MCF 10A (cell line): Measurements from ENCODE around the gene SPATA6L. TPM values are rescaled to one million over a fixed set of nuclear protein-coding genes. Genes with fewer than 3 reads are reported as not detected.
"Not testable (repeated sequence)": the region's sequence is repeated elsewhere in the genome, so short reads cannot be mapped to it uniquely, and the experiment has no call there.

Source experiments
- BruUV-seq: library from RNA; stranded (reverse); fragments of 400-500 nt; replicated peaks from 2 replicates; lab custom pipeline; 2021; lab: Mats Ljungman, UMichigan
- CTCF ChIA-PET: fragments of 300-600 bp; sonication (Branson Sonifier 250); formaldehyde crosslinking; extraction: SDS; loops from one replicate; lab custom pipeline; 2021; ENCODE audit warnings: antibody characterized with exemption, inconsistent platforms; lab: Yijun Ruan, JAX
- POLR2A ChIA-PET: fragments of 300-600, 350-650 bp; sonication (Branson Sonifier 250); formaldehyde crosslinking; extraction: SDS; loops from one replicate; lab custom pipeline; 2020; ENCODE audit warnings: antibody characterized with exemption, inconsistent platforms; lab: Yijun Ruan, JAX
- DNase-seq: peaks from one replicate; pipeline ENCODE4 v3.0.0-alpha.2; 2018; ENCODE audit not compliant: unreplicated experiment
- H3K27ac Mint-ChIP-seq: one replicate; pipeline ENCODE4 v1.8.0; 2022; ENCODE audit warnings: mild to moderate bottlenecking, low read depth, mixed read lengths; ENCODE audit not compliant: unreplicated experiment
- H3K27me3 Mint-ChIP-seq: one replicate; pipeline ENCODE4 v1.8.0; 2022; ENCODE audit warnings: mixed read lengths; ENCODE audit not compliant: insufficient read depth, unreplicated experiment
- H3K36me3 Mint-ChIP-seq: one replicate; pipeline ENCODE4 v1.8.0; 2022; ENCODE audit warnings: mild to moderate bottlenecking, moderate library complexity, mixed read lengths; ENCODE audit not compliant: insufficient read depth, unreplicated experiment
- H3K4me1 Mint-ChIP-seq: one replicate; pipeline ENCODE4 v1.8.0; 2022; ENCODE audit warnings: mixed read lengths; ENCODE audit not compliant: insufficient read depth, unreplicated experiment
- H3K4me3 Mint-ChIP-seq: one replicate; pipeline ENCODE4 v1.8.0; 2022; ENCODE audit warnings: mild to moderate bottlenecking, moderate library complexity, mixed read lengths; ENCODE audit not compliant: unreplicated experiment
- H3K9me3 Mint-ChIP-seq: one replicate; pipeline ENCODE4 v1.8.0; 2022; ENCODE audit warnings: mixed read lengths; ENCODE audit not compliant: unreplicated experiment
- intact Hi-C: fragments of 100-400 bp; cut with micrococcal nuclease; formaldehyde crosslinking; loops from 2 replicates; pipeline ENCODE4 v1.14.1; 2022
- total RNA-seq: library from RNA; stranded (reverse); gene quantifications from 2 replicates; pipeline ENCODE4 v1.2.3, GENCODE V29; 2022
- TF ChIP-seq, protein P1 (sequence below): fragments of 200-600 bp; IDR thresholded peaks from one replicate; pipeline ENCODE4 v1.8.0; 2022; ENCODE audit warnings: antibody characterized with exemption, mild to moderate bottlenecking; ENCODE audit not compliant: unreplicated experiment

SPATA6L gene
- total RNA-seq, 1 experiment from 2014 or later: 5.5 TPM

DNA sequence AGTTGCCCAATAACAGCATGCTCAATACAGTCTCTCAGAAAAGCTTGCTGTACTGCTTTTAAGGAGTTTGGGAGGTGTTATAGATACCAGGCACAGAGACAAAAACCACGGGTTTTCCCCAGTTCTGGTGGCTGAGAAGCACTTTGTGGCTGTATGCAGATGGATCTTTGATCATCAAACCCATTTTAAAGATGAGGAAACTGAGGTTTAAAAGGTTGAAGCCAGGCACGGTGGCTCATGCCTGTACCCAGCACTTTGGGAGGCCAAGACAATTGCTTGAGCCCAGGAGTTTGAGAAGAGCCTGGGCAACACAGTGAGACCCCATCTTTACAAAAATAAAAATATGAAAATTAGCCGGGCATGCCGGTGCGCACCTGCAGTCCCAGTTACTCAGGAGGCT is 50.5 kb downstream of the SPATA6L start:
- CTCF ChIA-PET: no interaction called here
- Mint-ChIP-seq H3K27ac (no peak overlapping the region), H3K4me3 (no peak overlapping the region), H3K4me1 (peaks cover 9% of the 10 kb centered on the region), H3K27me3 (no peaks in the 10 kb centered on the region), H3K9me3 (no peaks in the 10 kb centered on the region), H3K36me3 (no peaks in the 10 kb centered on the region)
- BruUV-seq: no TSS peak
- TF ChIP-seq, protein P1, sequence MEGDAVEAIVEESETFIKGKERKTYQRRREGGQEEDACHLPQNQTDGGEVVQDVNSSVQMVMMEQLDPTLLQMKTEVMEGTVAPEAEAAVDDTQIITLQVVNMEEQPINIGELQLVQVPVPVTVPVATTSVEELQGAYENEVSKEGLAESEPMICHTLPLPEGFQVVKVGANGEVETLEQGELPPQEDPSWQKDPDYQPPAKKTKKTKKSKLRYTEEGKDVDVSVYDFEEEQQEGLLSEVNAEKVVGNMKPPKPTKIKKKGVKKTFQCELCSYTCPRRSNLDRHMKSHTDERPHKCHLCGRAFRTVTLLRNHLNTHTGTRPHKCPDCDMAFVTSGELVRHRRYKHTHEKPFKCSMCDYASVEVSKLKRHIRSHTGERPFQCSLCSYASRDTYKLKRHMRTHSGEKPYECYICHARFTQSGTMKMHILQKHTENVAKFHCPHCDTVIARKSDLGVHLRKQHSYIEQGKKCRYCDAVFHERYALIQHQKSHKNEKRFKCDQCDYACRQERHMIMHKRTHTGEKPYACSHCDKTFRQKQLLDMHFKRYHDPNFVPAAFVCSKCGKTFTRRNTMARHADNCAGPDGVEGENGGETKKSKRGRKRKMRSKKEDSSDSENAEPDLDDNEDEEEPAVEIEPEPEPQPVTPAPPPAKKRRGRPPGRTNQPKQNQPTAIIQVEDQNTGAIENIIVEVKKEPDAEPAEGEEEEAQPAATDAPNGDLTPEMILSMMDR: no peak
- POLR2A ChIA-PET: no interaction called here
- no peak for DNase-seq
- intact Hi-C loops: no loop called here

DNA sequence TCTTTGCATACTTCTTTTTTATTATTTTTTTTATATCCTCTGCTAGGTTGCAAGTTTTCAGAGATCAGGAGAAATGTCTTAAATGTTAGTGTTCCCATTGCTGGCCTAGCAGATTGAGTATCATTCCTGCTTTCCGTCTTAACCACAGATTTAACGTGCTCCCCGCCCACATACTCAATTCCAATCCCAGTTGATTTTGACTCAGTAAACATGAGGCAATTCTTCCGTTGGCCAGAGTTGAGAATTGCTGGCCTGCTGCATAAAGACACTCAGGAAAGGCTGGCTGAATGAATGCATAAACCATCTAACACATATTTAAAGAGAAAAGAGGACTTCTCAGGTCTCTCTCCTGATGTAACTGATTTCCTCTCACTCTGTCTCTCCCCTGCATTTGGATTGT is 51.0 kb downstream of the SPATA6L start:
- no TSS peak for BruUV-seq
- intact Hi-C loops: no loop called here
- DNase-seq: peak; percentile 45
- POLR2A ChIA-PET: no interaction called here
- peaks cover 9% of the 10 kb centered on the region for H3K4me1 Mint-ChIP-seq
- H3K27me3 Mint-ChIP-seq: no peaks in the 10 kb centered on the region
- no peaks in the 10 kb centered on the region for H3K9me3 Mint-ChIP-seq
- H3K27ac Mint-ChIP-seq: no peak overlapping the region
- H3K36me3 Mint-ChIP-seq: no peaks in the 10 kb centered on the region
- CTCF ChIA-PET: interaction anchor here (4.2 kb wide), 1 partner anchor 11 kb away, joined by 20 read pairs; no protein-coding TSS in a partner anchor
- no peak overlapping the region for H3K4me3 Mint-ChIP-seq
- TF ChIP-seq, protein P1: no peak

DNA sequence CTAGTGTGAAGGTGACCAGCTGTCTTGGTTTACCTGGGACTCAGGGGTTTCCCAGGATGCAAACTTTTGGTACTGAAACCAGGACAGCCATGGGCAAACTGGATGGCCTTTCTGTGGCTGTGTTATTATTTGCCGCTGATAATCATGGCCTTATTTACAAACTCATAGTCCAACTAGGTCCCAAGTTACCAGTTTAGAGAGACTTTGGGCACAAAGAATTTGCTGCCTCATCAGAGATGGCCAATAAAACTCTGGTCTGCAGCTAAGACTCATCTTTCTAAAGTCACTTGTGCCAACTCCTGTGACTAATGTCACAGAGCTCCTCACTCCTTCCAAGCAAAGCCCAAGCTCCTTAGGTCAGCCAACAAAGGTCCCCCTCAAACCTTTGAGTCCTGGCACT is 51.7 kb downstream of the SPATA6L start:
- no peaks in the 10 kb centered on the region for H3K9me3 Mint-ChIP-seq
- POLR2A ChIA-PET: no interaction called here
- peaks cover 9% of the 10 kb centered on the region for H3K4me1 Mint-ChIP-seq
- H3K27ac Mint-ChIP-seq: no peak overlapping the region
- no peak for DNase-seq
- no peaks in the 10 kb centered on the region for H3K27me3 Mint-ChIP-seq
- TF ChIP-seq, protein P1: no peak
- CTCF ChIA-PET: interaction anchor here (4.2 kb wide), 1 partner anchor 11 kb away, joined by 20 read pairs; no protein-coding TSS in a partner anchor
- intact Hi-C loops: no loop called here
- no peaks in the 10 kb centered on the region for H3K36me3 Mint-ChIP-seq
- BruUV-seq: no TSS peak
- H3K4me3 Mint-ChIP-seq: no peak overlapping the region

DNA sequence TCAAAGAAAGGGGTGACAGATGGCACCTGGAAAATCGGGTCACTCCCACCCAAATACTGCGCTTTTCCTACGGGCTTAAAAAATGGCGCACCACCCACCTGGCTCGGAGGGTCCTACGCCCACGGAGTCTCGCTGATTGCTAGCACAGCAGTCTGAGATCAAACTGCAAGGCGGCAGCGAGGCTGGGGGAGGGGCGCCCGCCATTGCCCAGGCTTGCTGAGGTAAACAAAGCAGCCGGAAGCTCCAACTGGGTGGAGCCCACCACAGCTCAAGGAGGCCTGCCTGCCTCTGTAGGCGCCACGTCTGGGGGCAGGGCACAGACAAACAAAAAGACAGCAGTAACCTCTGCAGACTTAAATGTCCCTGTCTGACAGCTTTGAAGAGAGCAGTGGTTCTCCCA is 60.2 kb downstream of the SPATA6L start:
- H3K27me3 Mint-ChIP-seq, H3K9me3 Mint-ChIP-seq, POLR2A ChIA-PET, H3K4me1 Mint-ChIP-seq, intact Hi-C loops, H3K4me3 Mint-ChIP-seq, DNase-seq, BruUV-seq, H3K27ac Mint-ChIP-seq: not testable (repeated sequence)
- CTCF ChIA-PET: interaction anchor here (0.7 to 0.8 kb wide), 2 partner anchors 79 to 958 kb away, joined by 3 read pairs; no protein-coding TSS in a partner anchor
- peaks cover 13% of the 10 kb centered on the region for H3K36me3 Mint-ChIP-seq

DNA sequence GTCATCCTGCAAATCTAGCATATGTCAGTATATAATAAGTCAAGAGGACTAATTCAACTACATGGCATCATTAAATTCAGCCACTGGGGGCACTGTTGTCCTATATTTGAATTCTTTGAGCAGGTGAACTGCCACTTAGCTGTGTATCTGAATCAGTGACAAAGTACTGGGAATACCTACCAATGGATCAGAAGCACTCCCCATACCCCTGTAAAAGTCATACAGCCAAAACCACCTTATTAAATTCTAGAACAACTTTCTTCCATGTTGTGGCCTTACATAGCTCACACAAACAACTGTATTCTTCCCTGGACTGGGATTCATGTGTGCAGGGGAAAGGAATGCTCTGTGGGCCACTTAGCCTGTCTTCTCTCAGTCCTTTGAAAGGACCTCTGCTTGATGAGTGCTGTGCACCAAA is 61.6 kb downstream of the SPATA6L start:
- no peak overlapping the region for H3K27ac Mint-ChIP-seq
- POLR2A ChIA-PET: no interaction called here
- H3K36me3 Mint-ChIP-seq: peaks cover 13% of the 10 kb centered on the region
- TF ChIP-seq, protein P1: peak; percentile 61
- no peaks in the 10 kb centered on the region for H3K9me3 Mint-ChIP-seq
- no peaks in the 10 kb centered on the region for H3K27me3 Mint-ChIP-seq
- no peaks in the 10 kb centered on the region for H3K4me1 Mint-ChIP-seq
- intact Hi-C loops: loop anchor here (1.0 to 5.0 kb wide), 3 partner anchors 138 to 383 kb away; partner anchors contain the start of genes AK3 and JAK2
- no peak overlapping the region for H3K4me3 Mint-ChIP-seq
- CTCF ChIA-PET: interaction anchor here (0.6 to 2.7 kb wide), 27 partner anchors 9 to 966 kb away, joined by 3 to 20 read pairs (median 3); partner anchors contain the start of gene PLPP6
- DNase-seq: peak; percentile 82
- BruUV-seq: no TSS peak
